ENCODE measurements around the gene CAPZB.
A peak's percentile ranks its signal among the peaks of the same experiment; 100 is the strongest.
"Not testable (repeated sequence)": the region's sequence is repeated elsewhere in the genome, so short reads cannot be mapped to it uniquely, and the experiment has no call there.

CAPZB gene

GRCh38 chr1:19485362-19486187 lies at the start of gene CAPZB:
CAPZB (minus strand) TSS chr1:19485539; CDS start chr1:19485438, 101 bp downstream.
- peak; percentile 98 for DNase-seq (ENCODE audit: low spot score)

GRCh38 chr1:19534281-19534680 lies 48.9 kb upstream of the CAPZB start:
- DNase-seq (ENCODE audit: low spot score), result no peak

GRCh38 chr1:19533626-19534025 lies 48.3 kb upstream of the CAPZB start:
- no peak for DNase-seq (ENCODE audit: low spot score)

DNA sequence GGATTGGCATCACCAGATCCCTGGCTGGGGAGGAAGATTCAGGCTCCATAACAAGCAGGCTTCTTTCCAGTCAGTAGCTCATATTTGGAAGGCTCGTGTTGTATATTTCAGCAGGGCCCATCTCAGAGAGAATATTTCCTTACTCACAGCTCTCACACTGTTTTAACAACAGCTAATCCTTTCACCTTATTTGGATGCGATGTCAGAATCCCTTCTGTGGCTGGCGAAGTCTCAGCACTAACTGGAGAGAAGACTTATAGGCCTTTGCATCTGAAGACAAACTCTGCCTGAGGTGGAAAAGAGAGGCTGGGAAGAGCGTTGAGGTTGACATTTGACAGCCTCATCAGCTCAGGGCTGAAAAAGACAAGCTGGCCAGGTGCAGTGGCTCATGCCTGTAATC lies 47.2 kb upstream of the CAPZB start:
- no peak for DNase-seq (ENCODE audit: low spot score)

DNA sequence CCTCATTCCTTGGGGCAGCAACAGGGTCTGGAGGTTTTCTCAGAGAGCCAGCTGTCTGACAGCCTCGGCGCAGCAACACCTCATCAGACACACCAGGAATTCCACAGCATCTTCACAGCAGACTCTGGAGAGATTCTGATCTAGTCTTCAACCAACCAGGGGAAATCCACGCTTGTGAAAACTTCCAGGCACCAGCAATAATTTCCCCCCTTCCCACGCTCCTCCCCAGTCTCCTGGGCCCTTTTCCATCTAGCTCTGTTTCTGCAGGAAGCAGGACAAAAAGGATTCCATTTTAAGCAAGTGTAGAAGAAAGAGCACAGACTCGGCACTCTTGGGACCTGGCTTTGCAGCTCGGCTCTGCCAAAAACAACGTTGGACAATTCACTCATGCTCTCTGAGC lies 44.3 kb upstream of the CAPZB start:
- no peak for DNase-seq (ENCODE audit: low spot score)

DNA sequence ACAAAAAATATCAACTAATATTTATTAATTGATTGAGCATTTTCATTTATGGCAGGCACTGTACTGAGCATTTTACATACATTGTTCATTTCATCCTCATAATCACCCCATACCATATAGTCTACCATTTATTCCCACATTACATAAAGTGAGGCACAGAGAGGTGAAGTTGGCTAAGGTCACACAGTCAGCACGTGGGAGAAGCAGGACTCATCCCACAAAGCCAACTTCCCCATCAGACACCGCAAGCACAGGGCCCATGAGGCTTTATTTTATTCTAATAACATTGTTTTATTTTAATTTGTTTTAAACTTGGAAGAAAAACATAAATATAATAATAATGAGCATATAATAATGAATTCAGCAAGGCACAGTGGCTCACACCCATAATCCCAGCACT lies 43.1 kb upstream of the CAPZB start:
- DNase-seq (ENCODE audit: low spot score), result no peak

DNA sequence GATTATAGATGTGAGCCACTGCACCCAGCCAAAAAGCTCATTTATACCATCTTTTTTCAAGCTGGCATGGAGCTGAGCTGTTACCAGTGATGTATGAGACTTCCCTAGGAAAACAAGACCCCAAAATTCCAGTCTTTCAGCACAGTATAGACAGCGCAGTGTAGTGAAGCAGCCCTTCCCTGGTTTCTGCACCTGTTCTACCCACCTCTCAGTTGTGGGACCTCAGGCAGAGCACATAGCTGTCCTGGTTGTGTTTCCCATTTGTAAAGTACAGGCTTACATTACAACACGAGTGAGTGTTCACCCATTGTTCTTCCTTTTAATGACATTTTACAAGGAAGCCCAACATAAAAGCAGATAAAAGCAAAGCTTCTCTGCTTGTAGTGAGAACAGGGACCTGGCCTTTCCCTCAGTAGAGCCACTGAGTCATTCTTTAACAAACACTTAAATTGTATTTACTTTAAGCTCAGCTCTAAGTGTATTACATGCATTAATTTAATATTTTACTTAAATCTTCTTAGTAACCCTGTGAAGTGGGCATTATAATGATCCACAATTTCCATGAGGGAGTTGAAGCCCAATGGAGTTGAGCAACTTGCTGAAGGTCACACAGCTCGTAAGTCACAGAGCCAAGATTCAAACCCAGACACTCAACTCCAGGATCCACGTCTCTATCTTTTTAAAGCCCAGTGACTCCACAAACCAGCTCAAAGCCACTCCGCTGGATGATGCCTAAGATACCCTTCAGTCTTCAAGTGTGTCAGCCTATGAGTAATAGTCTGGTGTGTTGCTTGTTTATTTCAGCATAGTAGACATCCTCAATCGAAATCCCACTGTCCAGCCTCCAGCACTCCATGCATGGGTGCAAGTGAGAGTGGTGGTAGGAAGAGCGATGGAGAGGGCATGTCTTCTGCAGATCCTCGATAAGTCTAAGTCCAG lies 40.5 kb upstream of the CAPZB start:
- no peak for DNase-seq (ENCODE audit: low spot score)

- DNase-seq (ENCODE audit: low spot score), result no peak
Observed at GRCh38 chr1:19524791-19525190, 39.5 kb upstream of the CAPZB start.

DNA sequence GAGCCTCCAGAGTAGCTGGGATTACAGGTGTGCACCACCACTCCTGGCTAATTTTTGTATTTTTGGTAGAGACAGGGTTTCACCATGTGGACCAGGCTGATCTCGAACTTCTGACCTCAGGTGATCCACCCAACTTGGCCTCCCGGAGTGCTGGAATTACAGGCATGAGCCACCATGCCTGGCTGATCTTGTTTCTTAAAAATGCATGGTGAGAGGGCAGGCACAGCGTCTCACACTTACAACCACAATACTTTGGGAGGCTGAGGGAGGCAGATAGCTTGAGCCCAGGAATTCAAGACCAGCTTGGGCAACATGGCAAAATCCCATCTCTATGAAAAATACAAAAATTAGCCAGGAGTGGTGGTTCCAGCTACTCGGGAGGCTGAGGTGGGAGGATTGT lies 37.2 kb upstream of the CAPZB start:
- not testable (repeated sequence) for DNase-seq (ENCODE audit: low spot score)

DNA sequence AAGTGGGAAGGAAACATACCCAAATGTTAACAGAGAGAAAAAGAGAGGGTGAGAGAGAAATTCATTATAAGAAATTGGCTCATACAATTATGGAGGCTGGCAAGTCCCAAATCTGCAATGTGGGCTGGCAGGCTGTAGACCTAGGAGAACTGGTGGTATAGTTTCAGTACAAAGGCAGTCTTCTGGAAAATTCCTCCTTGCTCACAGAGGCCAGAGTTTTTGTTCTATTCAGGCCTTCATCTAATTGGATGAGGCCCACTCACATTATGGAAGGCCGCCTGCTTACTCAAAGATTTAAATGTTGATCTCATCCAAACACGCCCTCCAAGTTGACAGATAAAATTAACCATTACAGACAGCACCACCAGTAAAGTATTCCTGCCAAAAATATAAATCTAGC lies 36.1 kb upstream of the CAPZB start:
- no peak for DNase-seq (ENCODE audit: low spot score)

DNA sequence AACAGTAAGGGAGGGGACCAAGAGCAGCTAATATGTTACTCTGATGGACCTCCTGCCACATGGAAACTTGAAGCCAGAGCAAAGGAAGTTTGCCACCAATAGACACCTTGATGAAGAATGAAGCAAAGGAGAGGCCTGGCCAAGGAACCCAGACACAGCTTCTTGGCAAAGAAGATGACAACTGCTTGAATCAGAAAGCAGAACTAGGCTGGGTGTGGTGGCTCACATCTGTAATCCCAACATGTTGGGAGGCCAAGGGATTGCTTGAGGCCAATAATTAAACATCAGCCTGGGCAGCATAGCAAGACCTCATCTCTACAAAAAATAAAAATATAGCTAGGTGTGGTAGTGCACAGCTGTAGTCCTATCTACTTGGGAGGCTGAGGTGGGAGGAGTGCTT lies 31.7 kb upstream of the CAPZB start:
- no peak for DNase-seq (ENCODE audit: low spot score)

DNA sequence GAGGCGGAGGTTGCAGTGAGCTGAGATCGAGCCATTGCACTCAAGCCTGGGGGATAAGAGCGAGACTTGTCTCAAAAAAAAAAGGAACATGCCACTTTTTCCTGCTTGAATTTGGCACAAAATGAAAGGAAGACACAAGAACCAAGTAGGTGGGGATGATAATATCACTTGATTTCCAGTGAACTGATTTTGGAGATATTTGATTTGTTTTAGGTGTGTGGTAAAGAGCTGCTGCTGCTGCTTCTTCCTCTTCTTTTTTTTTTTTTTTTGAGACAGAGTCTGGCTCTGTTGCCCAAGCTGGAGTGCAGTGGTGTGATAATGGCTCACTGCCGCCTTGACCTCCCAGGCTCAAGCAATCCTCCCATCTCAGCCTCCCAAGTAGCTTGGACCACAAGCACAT lies 29.9 kb upstream of the CAPZB start:
- DNase-seq (ENCODE audit: low spot score), result no peak

- DNase-seq (ENCODE audit: low spot score), result peak; percentile 41
Observed at GRCh38 chr1:19514391-19514831, 29.1 kb upstream of the CAPZB start.

GRCh38 chr1:19512545-19512944 lies 27.2 kb upstream of the CAPZB start:
- DNase-seq (ENCODE audit: low spot score), result no peak

- DNase-seq (ENCODE audit: low spot score), result no peak
Observed at GRCh38 chr1:19511116-19511515, 25.8 kb upstream of the CAPZB start.

- not testable (repeated sequence) for DNase-seq (ENCODE audit: low spot score)
Observed at GRCh38 chr1:19509647-19510046, 24.3 kb upstream of the CAPZB start.

GRCh38 chr1:19507516-19507915 lies 22.2 kb upstream of the CAPZB start:
- no peak for DNase-seq (ENCODE audit: low spot score)

- DNase-seq (ENCODE audit: low spot score), result no peak
Observed at GRCh38 chr1:19505693-19506457, 20.5 kb upstream of the CAPZB start.

GRCh38 chr1:19504796-19505692 lies 19.7 kb upstream of the CAPZB start:
- DNase-seq (ENCODE audit: low spot score), result peak; percentile 47

DNA sequence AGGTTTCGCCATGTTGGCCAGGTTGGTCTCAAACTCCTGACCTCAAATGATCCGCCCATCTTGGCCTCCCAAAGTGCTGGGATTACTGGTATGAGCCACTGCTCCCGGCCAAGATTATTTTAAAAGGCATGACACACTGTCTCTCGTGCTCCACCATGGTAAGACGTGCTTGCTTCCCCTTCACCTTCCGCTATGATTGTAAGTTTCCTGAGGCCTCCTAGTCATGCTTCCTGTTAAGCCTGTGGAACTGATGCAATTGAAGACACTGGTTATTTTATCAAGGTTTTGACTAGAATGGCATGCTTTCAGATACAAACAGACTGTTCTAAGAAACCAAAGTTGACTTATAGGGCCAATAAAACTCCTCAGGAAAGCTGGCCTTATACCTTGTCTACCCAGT lies 16.9 kb upstream of the CAPZB start:
- DNase-seq (ENCODE audit: low spot score), result not testable (repeated sequence)

GRCh38 chr1:19499887-19500286 lies 14.5 kb upstream of the CAPZB start:
- not testable (repeated sequence) for DNase-seq (ENCODE audit: low spot score)

All from AG08396 (cell line).